Left lung (tissue), 10 donors: Measurements from ENCODE around the gene RPUSD4. TPM values are rescaled to one million over a fixed set of nuclear protein-coding genes. Genes with fewer than 3 reads are reported as not detected.

ENCODE experiments used
- ATAC-seq: fragments of 200-7000 bp; cut with Tn5 transposase; one replicate; pipeline ENCODE4 v1.9.1; 2020; ENCODE audit warnings: moderate library complexity
- DNase-seq, 4 donors: peaks; one replicate each; pipeline ENCODE4 v3.0.0-alpha.2; 2013 to 2020
- H3K27ac ChIP-seq, 2 donors: fragments of 200-600 bp; sonication (generic) in 1 of 2; one replicate each; pipeline versions ENCODE4 v1.5.0 to v1.8.0; 2020 to 2021
- H3K27me3 ChIP-seq, 2 donors: fragments of 200-600 bp; sonication (generic) in 1 of 2; one replicate each; pipeline versions ENCODE4 v1.5.0 to v1.8.0; 2020 to 2021
- H3K36me3 ChIP-seq, 2 donors: fragments of 200-600 bp; sonication (generic) in 1 of 2; one replicate each; pipeline versions ENCODE4 v1.5.0 to v1.8.0; 2020 to 2021
- H3K4me1 ChIP-seq, 2 donors: fragments of 200-600 bp; one replicate each; pipeline ENCODE4 v1.8.0; 2021
- H3K4me3 ChIP-seq, 2 donors: fragments of 200-600 bp; sonication (generic) in 1 of 2; one replicate each; pipeline versions ENCODE4 v1.5.0 to v1.8.0; 2020 to 2021; ENCODE audit warnings: mild to moderate bottlenecking in 1 of 2
- H3K9me3 ChIP-seq, 2 donors: fragments of 200-600 bp; sonication (generic) in 1 of 2; one replicate each; pipeline versions ENCODE4 v1.5.0 to v1.8.0; 2020 to 2021
- CTCF ChIP-seq, 2 donors: fragments of 200-600 bp; sonication (generic) in 1 of 2; IDR thresholded peaks; one replicate each; pipeline versions ENCODE4 v1.5.0 to v1.8.0; 2021; ENCODE audit warnings: antibody characterized with exemption in 2 of 2
- intact Hi-C, 2 donors: fragments of 100-400 bp; cut with DNase I; formaldehyde crosslinking; loops; one replicate each; pipeline versions ENCODE4 v1.11.2 to v1.14.2; 2022
- polyA plus RNA-seq, 6 donors: library from polyadenylated mRNA; unstranded; fragments of 120-200 nt; gene quantifications; one replicate each; pipeline ENCODE4 v1.2.1, GENCODE V29; 2013; ENCODE audit not compliant: insufficient read length in 6 of 6
- total RNA-seq, 2 donors: library from RNA; stranded (reverse); fragmentation: NEBNext Ultra II Directional; extraction: Animal tissue kit (Norgen Biotek cat#: 25700); gene quantifications; one replicate each; pipeline ENCODE4 v1.2.1, GENCODE V29; 2021
- donor health status: DM: no; HTN: yes; CAD: no.
- donor health status: DM: no; HTN: no; CAD: no.

Gene RPUSD4
- total and polyA plus RNA-seq, 8 donors, result 13.2 to 45.8 (median 41.8) TPM

DNA sequence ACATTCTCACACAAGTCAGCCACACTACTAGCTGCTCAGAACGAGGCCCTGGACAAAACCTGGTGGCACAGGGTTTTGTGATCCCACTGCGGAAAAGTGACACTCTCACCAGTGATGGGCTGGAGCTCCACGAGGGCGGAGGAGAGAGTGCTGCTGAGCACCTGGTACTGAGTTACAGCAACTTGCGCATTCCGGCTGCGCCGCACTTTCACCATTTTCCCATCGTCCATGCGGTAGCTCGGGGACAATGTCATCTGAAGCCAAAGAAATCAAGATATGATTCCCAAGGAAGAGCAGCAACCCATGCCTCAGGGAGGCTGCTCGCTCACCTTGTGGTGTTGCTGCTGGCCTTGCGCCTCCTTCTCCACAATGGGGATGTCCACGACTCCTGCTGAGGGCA, 6.1 kb downstream of the RPUSD4 start:
- H3K4me3 ChIP-seq, result no peak overlapping the region
- H3K27ac ChIP-seq, result no peak overlapping the region
- no peaks in the 10 kb centered on the region for H3K9me3 ChIP-seq
- peaks cover 0 to 7% of the 10 kb centered on the region in 2 donors for H3K4me1 ChIP-seq
- no peak for TF ChIP-seq CTCF (IDR thresholded peaks at IDR 0.05)
- DNase-seq (no peak), ATAC-seq (no peak)
- peaks cover 0 to 92% of the 10 kb centered on the region in 2 donors for H3K36me3 ChIP-seq
- intact Hi-C loops, result no loop called here
- no peaks in the 10 kb centered on the region for H3K27me3 ChIP-seq

- H3K36me3 ChIP-seq, result peaks cover 0 to 98% of the 10 kb centered on the region in 2 donors
- peaks cover 0 to 2% of the 10 kb centered on the region in 2 donors for H3K9me3 ChIP-seq
Measured at GRCh38 chr11:126202646-126203359, 8.6 kb downstream of the RPUSD4 start.

DNA sequence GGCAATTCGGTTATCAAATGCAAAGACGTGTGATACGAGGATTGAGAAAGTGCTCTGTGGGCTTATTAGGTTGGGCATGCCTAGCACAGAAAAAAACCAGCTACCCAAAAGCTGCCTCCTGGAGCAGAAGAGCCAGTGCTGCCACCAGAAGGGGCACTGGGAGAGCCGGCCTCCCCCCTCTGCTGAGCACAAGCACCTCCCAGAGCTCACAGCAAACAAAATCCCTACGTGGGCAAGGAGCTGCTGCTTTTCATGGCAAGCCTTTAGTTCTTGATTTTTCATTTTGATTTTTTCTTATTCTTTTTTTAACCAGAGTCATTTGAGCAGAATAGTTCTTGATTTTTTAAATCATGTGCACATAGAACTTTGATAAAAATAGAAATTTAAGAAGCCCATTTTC, 12.8 kb downstream of the RPUSD4 start:
- peaks cover 0 to 10% of the 10 kb centered on the region in 2 donors for H3K9me3 ChIP-seq
- no peak for TF ChIP-seq CTCF (IDR thresholded peaks at IDR 0.05)
- H3K27me3 ChIP-seq, result no peaks in the 10 kb centered on the region
- H3K36me3 ChIP-seq, result peaks cover 0 to 85% of the 10 kb centered on the region in 2 donors
- no peaks in the 10 kb centered on the region for H3K4me1 ChIP-seq
- no peak for DNase-seq
- intact Hi-C loops, result loop anchor here in 1 of 2 donors (10.0 kb wide), 1 partner anchor 264 kb away; no protein-coding TSS in a partner anchor
- no peak overlapping the region for H3K4me3 ChIP-seq
- no peak for ATAC-seq
- H3K27ac ChIP-seq, result no peak overlapping the region

More at GRCh38 chr11:126202646-126203359, 8.6 kb downstream of the RPUSD4 start:
- no peak overlapping the region for H3K27ac ChIP-seq
- TF ChIP-seq CTCF (IDR thresholded peaks at IDR 0.05), result no peak
- no peaks in the 10 kb centered on the region for H3K4me1 ChIP-seq
- intact Hi-C loops, result no loop called here
- H3K4me3 ChIP-seq, result no peak overlapping the region
- H3K27me3 ChIP-seq, result no peaks in the 10 kb centered on the region
- DNase-seq (no peak), ATAC-seq (no peak)

GRCh38 chr11:126197277-126197939, 14.0 kb downstream of the RPUSD4 start:
- ATAC-seq, result peak; percentile 47
- Histone ChIP-seq H3K9me3 (peaks cover 0 to 10% of the 10 kb centered on the region in 2 donors), H3K4me3 (no peak overlapping the region), H3K27ac (no peak overlapping the region), H3K4me1 (no peaks in the 10 kb centered on the region), H3K36me3 (peaks cover 0 to 85% of the 10 kb centered on the region in 2 donors), H3K27me3 (no peaks in the 10 kb centered on the region)
- DNase-seq, result no peak
- intact Hi-C loops, result loop anchor here in 1 of 2 donors (10.0 kb wide), 1 partner anchor 263 kb away; no protein-coding TSS in a partner anchor
- TF ChIP-seq CTCF (IDR thresholded peaks at IDR 0.05), result no peak

GRCh38 chr11:126195119-126195518, 16.3 kb downstream of the RPUSD4 start:
- no peak for TF ChIP-seq CTCF (IDR thresholded peaks at IDR 0.05)
- DNase-seq, result no peak
- H3K9me3 ChIP-seq, result peaks cover 0 to 10% of the 10 kb centered on the region in 2 donors
- intact Hi-C loops, result loop anchor here in 1 of 2 donors (10.0 kb wide), 1 partner anchor 260 kb away; no protein-coding TSS in a partner anchor
- no peaks in the 10 kb centered on the region for H3K27me3 ChIP-seq
- no peak for ATAC-seq
- H3K36me3 ChIP-seq, result peaks cover 0 to 84% of the 10 kb centered on the region in 2 donors
- no peak overlapping the region for H3K4me3 ChIP-seq
- no peak overlapping the region for H3K27ac ChIP-seq
- no peaks in the 10 kb centered on the region for H3K4me1 ChIP-seq
